Measurements from ENCODE around the gene ATG3.
A peak's percentile ranks its signal among the peaks of the same experiment; 100 is the strongest.

The ATG3 gene

DNA sequence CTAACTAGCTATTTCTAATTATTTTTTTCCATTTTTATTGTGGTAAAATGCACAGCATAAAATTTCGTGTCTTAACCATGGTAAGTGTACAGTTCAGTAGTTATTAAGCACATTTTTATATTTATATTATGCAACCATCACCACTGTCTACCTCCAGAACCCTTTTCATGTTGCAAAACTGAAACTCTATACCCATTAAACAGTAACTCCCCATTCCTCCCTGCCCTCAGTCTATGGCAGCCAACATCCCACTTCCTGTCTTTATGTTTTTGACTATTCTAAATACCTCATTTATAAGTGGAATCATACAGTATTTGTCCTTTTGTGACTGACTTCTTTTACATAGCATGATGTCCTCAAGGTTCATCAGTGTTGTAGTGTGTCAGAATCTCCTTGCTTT is 25.6 kb upstream of the ATG3 start:
- DNase-seq: no peak
- Mint-ChIP-seq H3K36me3 (ENCODE audit: low read depth) (peaks cover 54% of the 10 kb centered on the region), H3K4me3 (no peak overlapping the region), H3K27me3 (ENCODE audit: low read depth, poor library complexity) (no peaks in the 10 kb centered on the region), H3K9me3 (peaks cover 2% of the 10 kb centered on the region), H3K27ac (no peak overlapping the region), H3K4me1 (no peaks in the 10 kb centered on the region)
- TF ChIP-seq, protein P1, sequence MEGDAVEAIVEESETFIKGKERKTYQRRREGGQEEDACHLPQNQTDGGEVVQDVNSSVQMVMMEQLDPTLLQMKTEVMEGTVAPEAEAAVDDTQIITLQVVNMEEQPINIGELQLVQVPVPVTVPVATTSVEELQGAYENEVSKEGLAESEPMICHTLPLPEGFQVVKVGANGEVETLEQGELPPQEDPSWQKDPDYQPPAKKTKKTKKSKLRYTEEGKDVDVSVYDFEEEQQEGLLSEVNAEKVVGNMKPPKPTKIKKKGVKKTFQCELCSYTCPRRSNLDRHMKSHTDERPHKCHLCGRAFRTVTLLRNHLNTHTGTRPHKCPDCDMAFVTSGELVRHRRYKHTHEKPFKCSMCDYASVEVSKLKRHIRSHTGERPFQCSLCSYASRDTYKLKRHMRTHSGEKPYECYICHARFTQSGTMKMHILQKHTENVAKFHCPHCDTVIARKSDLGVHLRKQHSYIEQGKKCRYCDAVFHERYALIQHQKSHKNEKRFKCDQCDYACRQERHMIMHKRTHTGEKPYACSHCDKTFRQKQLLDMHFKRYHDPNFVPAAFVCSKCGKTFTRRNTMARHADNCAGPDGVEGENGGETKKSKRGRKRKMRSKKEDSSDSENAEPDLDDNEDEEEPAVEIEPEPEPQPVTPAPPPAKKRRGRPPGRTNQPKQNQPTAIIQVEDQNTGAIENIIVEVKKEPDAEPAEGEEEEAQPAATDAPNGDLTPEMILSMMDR (IDR thresholded peaks at IDR 0.05): no peak

DNA sequence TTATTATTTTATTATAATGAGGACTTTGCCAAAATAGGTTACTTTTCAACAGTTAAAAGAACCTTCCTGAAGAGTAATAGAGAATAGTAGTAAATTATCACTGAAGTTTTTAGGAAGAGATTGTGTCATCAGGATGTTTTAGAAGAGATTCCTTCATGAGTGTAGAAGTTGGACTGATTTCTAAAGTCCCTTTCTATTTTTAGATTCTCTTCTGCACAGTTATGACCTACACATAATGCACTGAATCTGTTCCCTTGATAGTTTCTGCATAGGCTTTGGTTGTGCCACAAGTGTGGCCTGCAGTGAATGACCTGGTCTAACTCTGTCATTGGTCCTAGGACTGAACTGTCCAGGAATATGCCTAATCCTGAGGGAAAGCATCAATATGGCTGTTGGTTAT is 24.0 kb upstream of the ATG3 start:
- Mint-ChIP-seq H3K4me1 (no peaks in the 10 kb centered on the region), H3K9me3 (no peaks in the 10 kb centered on the region)

DNA sequence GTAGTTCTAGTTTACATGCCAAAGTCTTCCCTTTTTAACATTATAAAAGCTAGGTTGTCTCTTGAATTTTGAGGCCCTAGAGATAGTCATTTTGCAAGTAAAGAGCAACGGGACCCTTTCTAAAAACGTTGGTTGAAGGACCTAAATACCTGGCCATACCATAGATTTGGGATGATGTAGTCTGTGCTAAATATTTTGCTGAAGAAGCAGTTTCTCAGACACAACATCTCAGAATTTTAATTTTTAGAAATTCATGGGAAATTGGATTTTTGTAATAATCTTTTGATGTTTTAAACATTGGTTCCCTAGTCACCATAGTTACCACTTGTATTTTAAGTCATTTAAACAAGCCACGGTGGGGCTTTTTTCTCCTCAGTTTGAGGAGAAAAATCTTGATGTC is 21.3 kb upstream of the ATG3 start:
- H3K27ac Mint-ChIP-seq: no peak overlapping the region

More for the DNA sequence above, 24.0 kb upstream of the ATG3 start:
- TF ChIP-seq, protein P1 (IDR thresholded peaks at IDR 0.05): no peak
- H3K4me3 Mint-ChIP-seq: no peak overlapping the region
- H3K27ac Mint-ChIP-seq: peak overlapping the region; percentile 85
- no peak for DNase-seq
- peaks cover 44% of the 10 kb centered on the region for H3K36me3 Mint-ChIP-seq (ENCODE audit: low read depth)
- H3K27me3 Mint-ChIP-seq (ENCODE audit: low read depth, poor library complexity): no peaks in the 10 kb centered on the region

DNA sequence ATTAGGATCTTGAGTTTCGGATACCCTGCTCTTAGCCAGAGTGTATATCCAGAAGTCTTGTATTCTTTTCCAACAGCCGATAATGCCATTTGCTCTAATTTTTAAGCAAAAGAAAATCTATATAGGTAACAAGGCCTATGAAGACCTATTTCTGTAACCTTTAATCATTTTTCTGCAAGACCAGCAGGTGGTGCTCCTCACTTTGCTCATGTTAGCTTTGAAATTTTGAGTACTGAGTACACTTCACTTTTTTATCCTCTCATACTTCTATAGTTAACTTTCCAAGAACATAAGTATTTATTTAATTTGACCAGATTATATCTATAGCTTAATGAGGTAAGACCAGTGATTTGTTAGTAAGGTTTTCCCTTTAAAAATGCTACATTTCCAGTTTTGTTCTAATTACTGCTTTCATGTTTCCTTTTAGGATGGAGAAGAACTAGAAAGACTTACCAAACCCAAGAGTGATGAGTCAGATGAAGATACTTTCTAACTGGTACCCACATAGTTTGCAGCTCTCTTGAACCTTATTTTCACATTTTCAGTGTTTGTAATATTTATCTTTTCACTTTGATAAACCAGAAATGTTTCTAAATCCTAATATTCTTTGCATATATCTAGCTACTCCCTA is 20.6 kb upstream of the ATG3 start:
- peaks cover 32% of the 10 kb centered on the region for H3K36me3 Mint-ChIP-seq (ENCODE audit: low read depth)
- no peaks in the 10 kb centered on the region for H3K9me3 Mint-ChIP-seq
- TF ChIP-seq, protein P1 (IDR thresholded peaks at IDR 0.05): peak; percentile 54

More for the DNA sequence above, 21.3 kb upstream of the ATG3 start:
- Mint-ChIP-seq H3K9me3 (no peaks in the 10 kb centered on the region), H3K4me3 (no peak overlapping the region), H3K27me3 (ENCODE audit: low read depth, poor library complexity) (no peaks in the 10 kb centered on the region), H3K36me3 (ENCODE audit: low read depth) (peaks cover 38% of the 10 kb centered on the region), H3K4me1 (no peaks in the 10 kb centered on the region)
- TF ChIP-seq, protein P1 (IDR thresholded peaks at IDR 0.05): no peak
- DNase-seq: no peak

DNA sequence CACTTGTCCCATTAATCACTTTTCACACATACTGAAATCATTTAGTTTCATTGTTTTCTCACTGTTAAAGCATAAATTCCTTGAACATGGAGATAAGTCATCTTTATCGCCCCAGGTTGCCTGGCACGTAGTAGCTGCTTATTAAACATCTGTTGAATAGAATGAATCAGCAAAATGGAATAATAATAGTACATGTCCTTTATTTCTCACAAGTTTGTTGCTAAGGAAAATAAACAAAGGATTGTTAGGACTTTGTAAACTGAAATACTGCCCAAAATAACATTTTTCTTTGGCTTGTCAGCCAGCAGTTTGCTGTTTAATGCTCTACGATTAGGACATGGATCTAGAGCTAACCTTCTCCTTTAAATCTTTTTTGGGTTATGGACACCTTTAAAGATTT is 17.9 kb upstream of the ATG3 start:
- H3K27me3 Mint-ChIP-seq (ENCODE audit: low read depth, poor library complexity): no peaks in the 10 kb centered on the region
- H3K27ac Mint-ChIP-seq: no peak overlapping the region
- H3K36me3 Mint-ChIP-seq (ENCODE audit: low read depth): peaks cover 23% of the 10 kb centered on the region
- no peak overlapping the region for H3K4me3 Mint-ChIP-seq
- TF ChIP-seq, protein P1 (IDR thresholded peaks at IDR 0.05): no peak
- DNase-seq: no peak
- H3K4me1 Mint-ChIP-seq: no peaks in the 10 kb centered on the region
- H3K9me3 Mint-ChIP-seq: no peaks in the 10 kb centered on the region

More for the DNA sequence above, 20.6 kb upstream of the ATG3 start:
- no peaks in the 10 kb centered on the region for H3K4me1 Mint-ChIP-seq
- DNase-seq: peak; percentile 27
- no peak overlapping the region for H3K27ac Mint-ChIP-seq
- no peak overlapping the region for H3K4me3 Mint-ChIP-seq
- H3K27me3 Mint-ChIP-seq (ENCODE audit: low read depth, poor library complexity): no peaks in the 10 kb centered on the region

DNA sequence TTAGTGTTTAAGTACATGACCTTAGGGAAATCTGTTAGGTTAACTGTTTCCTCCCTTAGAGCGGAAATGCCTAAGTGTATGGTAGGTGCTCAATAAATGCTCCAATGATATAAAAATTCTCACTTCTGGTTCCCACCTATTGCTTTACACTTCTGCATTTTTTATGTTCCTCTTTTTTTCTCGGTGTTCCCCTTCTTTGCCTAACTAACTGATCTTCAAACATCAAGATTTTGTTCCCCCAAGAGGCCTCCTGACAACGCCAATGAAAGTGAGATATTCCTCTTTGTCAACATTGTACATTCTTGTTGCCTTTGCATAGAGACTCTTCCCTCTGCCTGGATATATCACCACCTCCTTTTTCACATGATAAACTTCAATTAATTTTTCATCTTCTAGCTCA is 17.5 kb upstream of the ATG3 start:
- Mint-ChIP-seq H3K27me3 (ENCODE audit: low read depth, poor library complexity) (no peaks in the 10 kb centered on the region), H3K9me3 (no peaks in the 10 kb centered on the region), H3K27ac (no peak overlapping the region), H3K36me3 (ENCODE audit: low read depth) (peaks cover 21% of the 10 kb centered on the region), H3K4me1 (no peaks in the 10 kb centered on the region), H3K4me3 (no peak overlapping the region)
- TF ChIP-seq, protein P1 (IDR thresholded peaks at IDR 0.05): no peak
- no peak for DNase-seq

Data from nephron progenitor cell (in vitro differentiated cells).